IPS-15b (cell line): ENCODE data around the gene GPX8.

Source experiments
- H3K27me3 ChIP-seq: one replicate; pipeline ENCODE4 v1.6.1; 2013; ENCODE audit warnings: low read length; ENCODE audit not compliant: control insufficient read depth, insufficient read depth
- H3K36me3 ChIP-seq: one replicate; pipeline ENCODE4 v1.6.1; 2013; ENCODE audit warnings: low read length; ENCODE audit not compliant: control insufficient read depth, insufficient read depth
- H3K4me1 ChIP-seq: one replicate; pipeline ENCODE4 v1.6.1; 2013; ENCODE audit warnings: mild to moderate bottlenecking, low read length; ENCODE audit not compliant: control insufficient read depth, insufficient read depth
- H3K4me3 ChIP-seq: one replicate; pipeline ENCODE4 v1.5.1; 2013; ENCODE audit warnings: low read depth, low read length
- H3K9ac ChIP-seq: one replicate; pipeline ENCODE4 v1.6.1; 2013; ENCODE audit warnings: low read depth, mild to moderate bottlenecking, low read length
- H3K9me3 ChIP-seq: one replicate; pipeline ENCODE4 v1.6.1; 2013; ENCODE audit warnings: mild to moderate bottlenecking, low read length; ENCODE audit not compliant: control insufficient read depth, insufficient read depth

GPX8 gene

GRCh38 chr5:55146543-55147151, 13.3 kb upstream of the GPX8 start:
- no peaks in the 10 kb centered on the region for H3K9me3 ChIP-seq

GRCh38 chr5:55149308-55149795, 10.6 kb upstream of the GPX8 start:
- Histone ChIP-seq H3K4me3 (no peak overlapping the region), H3K9me3 (no peaks in the 10 kb centered on the region), H3K4me1 (no peaks in the 10 kb centered on the region), H3K36me3 (no peaks in the 10 kb centered on the region), H3K9ac (no peak overlapping the region), H3K27me3 (no peaks in the 10 kb centered on the region)

More at GRCh38 chr5:55146543-55147151, 13.3 kb upstream of the GPX8 start:
- Histone ChIP-seq H3K36me3 (no peaks in the 10 kb centered on the region), H3K4me1 (no peaks in the 10 kb centered on the region), H3K4me3 (no peak overlapping the region), H3K27me3 (no peaks in the 10 kb centered on the region), H3K9ac (no peak overlapping the region)

- Histone ChIP-seq H3K9ac (no peak overlapping the region), H3K9me3 (no peaks in the 10 kb centered on the region), H3K27me3 (no peaks in the 10 kb centered on the region), H3K36me3 (no peaks in the 10 kb centered on the region), H3K4me1 (no peaks in the 10 kb centered on the region), H3K4me3 (no peak overlapping the region)
Measured at GRCh38 chr5:55151923-55152842, 7.8 kb upstream of the GPX8 start.

- H3K27me3 ChIP-seq = no peaks in the 10 kb centered on the region
- H3K9me3 ChIP-seq = no peaks in the 10 kb centered on the region
- no peak overlapping the region for H3K9ac ChIP-seq
- H3K36me3 ChIP-seq = no peaks in the 10 kb centered on the region
- H3K4me3 ChIP-seq = no peak overlapping the region
- H3K4me1 ChIP-seq = no peaks in the 10 kb centered on the region
Measured at GRCh38 chr5:55154873-55155272, 5.1 kb upstream of the GPX8 start.

- peak overlapping the region; percentile 83 for H3K4me3 ChIP-seq
- peaks cover 3% of the 10 kb centered on the region for H3K4me1 ChIP-seq
- no peaks in the 10 kb centered on the region for H3K36me3 ChIP-seq
- H3K27me3 ChIP-seq = no peaks in the 10 kb centered on the region
- no peaks in the 10 kb centered on the region for H3K9me3 ChIP-seq
- H3K9ac ChIP-seq = peak overlapping the region; percentile 73
Measured at GRCh38 chr5:55160493-55161209, 680 bp downstream of the GPX8 start.

GRCh38 chr5:55162666-55163065, 2.7 kb downstream of the GPX8 start:
- no peaks in the 10 kb centered on the region for H3K36me3 ChIP-seq

GRCh38 chr5:55171471-55171870, 11.5 kb downstream of the GPX8 start:
- Histone ChIP-seq H3K36me3 (no peaks in the 10 kb centered on the region), H3K9ac (no peak overlapping the region), H3K4me3 (no peak overlapping the region), H3K4me1 (no peaks in the 10 kb centered on the region), H3K9me3 (no peaks in the 10 kb centered on the region), H3K27me3 (peaks cover 60% of the 10 kb centered on the region)

More at GRCh38 chr5:55162666-55163065, 2.7 kb downstream of the GPX8 start:
- Histone ChIP-seq H3K9me3 (no peaks in the 10 kb centered on the region), H3K4me1 (peaks cover 3% of the 10 kb centered on the region), H3K9ac (no peak overlapping the region), H3K4me3 (no peak overlapping the region), H3K27me3 (no peaks in the 10 kb centered on the region)

- H3K27me3 ChIP-seq = peaks cover 68% of the 10 kb centered on the region
- no peaks in the 10 kb centered on the region for H3K4me1 ChIP-seq
- H3K4me3 ChIP-seq = peak overlapping the region; percentile 33
- no peaks in the 10 kb centered on the region for H3K36me3 ChIP-seq
- no peak overlapping the region for H3K9ac ChIP-seq
- no peaks in the 10 kb centered on the region for H3K9me3 ChIP-seq
Measured at GRCh38 chr5:55172051-55172899, 12.3 kb downstream of the GPX8 start.

- no peak within 1 kb of the TSS for H3K9ac ChIP-seq
- H3K9me3 ChIP-seq = no peaks in the 10 kb centered on the region
- no peaks in the 10 kb centered on the region for H3K4me1 ChIP-seq
- no peaks in the 10 kb centered on the region for H3K36me3 ChIP-seq
- H3K27me3 ChIP-seq = peaks cover 76% of the 10 kb centered on the region
- peak within 1 kb of the TSS; percentile 49 for H3K4me3 ChIP-seq
Measured at GRCh38 chr5:55172937-55173686, 13.1 kb downstream of the GPX8 start, which contains the start of gene CDC20B. TSS of gene CDC20B (minus strand) at chr5:55173177. CDS start at chr5:55173000, 177 bp downstream.

- peak overlapping the region; percentile 49 for H3K4me3 ChIP-seq
- H3K9ac ChIP-seq = no peak overlapping the region
- peaks cover 82% of the 10 kb centered on the region for H3K27me3 ChIP-seq
- no peaks in the 10 kb centered on the region for H3K9me3 ChIP-seq
- no peaks in the 10 kb centered on the region for H3K4me1 ChIP-seq
- H3K36me3 ChIP-seq = no peaks in the 10 kb centered on the region
Measured at GRCh38 chr5:55173687-55174230, 13.8 kb downstream of the GPX8 start.
